ENCODE data around the gene KRT79.

DNA sequence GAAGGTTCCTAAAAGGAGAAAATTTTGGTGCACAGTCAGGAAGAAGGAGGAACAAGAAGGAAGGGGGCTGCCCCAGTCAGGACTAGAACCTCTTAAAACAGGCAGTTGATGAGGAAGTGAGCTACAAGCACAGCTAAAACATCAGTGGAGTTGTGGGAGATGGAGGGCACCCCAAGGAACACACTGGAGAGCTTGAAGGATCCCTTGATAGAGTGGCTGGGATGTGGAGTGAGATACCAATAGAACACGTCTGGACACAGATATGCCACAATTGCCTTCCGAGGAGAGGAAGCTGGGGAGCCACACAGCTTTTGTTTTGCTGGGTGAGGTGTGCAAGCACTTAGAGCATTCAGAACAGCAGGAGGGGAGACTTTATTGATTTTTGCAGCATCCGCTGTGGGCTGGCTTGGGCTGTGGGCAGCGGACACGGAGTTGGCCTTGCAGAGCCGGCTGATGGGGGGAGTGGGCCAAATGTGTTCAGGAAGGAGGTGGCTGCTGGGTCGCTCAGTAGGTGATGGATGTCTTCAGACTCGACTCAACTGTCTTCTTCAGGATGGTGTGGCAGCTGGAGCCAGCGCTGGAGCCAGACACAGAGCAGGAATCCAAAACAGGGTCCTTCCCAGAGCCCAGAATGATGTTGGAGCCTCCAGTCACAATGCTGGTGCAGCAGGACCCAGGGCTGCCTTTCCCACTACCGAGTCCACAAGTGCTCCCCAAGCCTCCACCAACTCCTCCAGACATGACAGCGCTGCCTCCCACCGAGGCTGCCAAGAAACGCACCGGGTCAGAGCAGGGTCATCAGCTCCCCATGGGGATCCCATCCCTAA, 4.7 kb upstream of the KRT79 start:
- TF ChIP-seq, protein P1, sequence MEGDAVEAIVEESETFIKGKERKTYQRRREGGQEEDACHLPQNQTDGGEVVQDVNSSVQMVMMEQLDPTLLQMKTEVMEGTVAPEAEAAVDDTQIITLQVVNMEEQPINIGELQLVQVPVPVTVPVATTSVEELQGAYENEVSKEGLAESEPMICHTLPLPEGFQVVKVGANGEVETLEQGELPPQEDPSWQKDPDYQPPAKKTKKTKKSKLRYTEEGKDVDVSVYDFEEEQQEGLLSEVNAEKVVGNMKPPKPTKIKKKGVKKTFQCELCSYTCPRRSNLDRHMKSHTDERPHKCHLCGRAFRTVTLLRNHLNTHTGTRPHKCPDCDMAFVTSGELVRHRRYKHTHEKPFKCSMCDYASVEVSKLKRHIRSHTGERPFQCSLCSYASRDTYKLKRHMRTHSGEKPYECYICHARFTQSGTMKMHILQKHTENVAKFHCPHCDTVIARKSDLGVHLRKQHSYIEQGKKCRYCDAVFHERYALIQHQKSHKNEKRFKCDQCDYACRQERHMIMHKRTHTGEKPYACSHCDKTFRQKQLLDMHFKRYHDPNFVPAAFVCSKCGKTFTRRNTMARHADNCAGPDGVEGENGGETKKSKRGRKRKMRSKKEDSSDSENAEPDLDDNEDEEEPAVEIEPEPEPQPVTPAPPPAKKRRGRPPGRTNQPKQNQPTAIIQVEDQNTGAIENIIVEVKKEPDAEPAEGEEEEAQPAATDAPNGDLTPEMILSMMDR (IDR thresholded peaks at IDR 0.05): no peak
- TF ChIP-seq POLR2A (IDR thresholded peaks at IDR 0.05; ENCODE audit: low read depth): no peak
- no peak for TF ChIP-seq EP300 (IDR thresholded peaks at IDR 0.05)
- no peak for TF ChIP-seq POLR2AphosphoS5 (IDR thresholded peaks at IDR 0.05)
